Hematopoietic multipotent progenitor cell treated with erythropoietin and hydrocortisone succinate and interleukin-3 and kit ligand, for 15 days (in vitro differentiated cells): ENCODE measurements around the gene EHD4.

Source experiments
- DNase-seq: peaks from one replicate; pipeline ENCODE4 v3.0.0-alpha.2; 2015; ENCODE audit warnings: low spot score

EHD4 gene

GRCh38 chr15:41936649-41937567, 35.4 kb downstream of the EHD4 start:
- no peak for DNase-seq

GRCh38 chr15:41936155-41936554, 36.2 kb downstream of the EHD4 start:
- DNase-seq, result no peak

DNA sequence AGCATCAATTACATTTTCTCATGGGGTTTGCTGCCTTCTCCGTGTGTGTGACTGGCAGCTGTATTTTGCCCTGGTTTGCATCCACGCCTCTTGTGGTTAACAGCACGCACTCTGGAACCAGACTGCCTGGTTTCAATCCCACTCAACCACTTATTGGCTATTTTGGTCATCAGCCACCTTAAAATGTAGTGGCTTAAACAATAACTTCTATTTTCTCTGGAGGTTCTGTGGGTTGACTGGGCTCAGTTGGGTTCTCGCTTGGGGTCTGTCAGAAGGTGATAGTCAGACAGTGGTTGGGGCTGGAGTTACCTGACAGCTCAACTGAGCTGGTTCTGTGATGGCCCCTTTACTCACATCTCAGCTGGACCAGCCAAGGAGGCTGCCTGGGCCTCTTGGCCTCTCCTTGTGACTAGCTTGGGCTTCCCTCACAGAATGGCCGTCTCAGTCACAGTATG, 36.8 kb downstream of the EHD4 start:
- no peak for DNase-seq

GRCh38 chr15:41934843-41935242, 37.5 kb downstream of the EHD4 start:
- DNase-seq, result no peak

DNA sequence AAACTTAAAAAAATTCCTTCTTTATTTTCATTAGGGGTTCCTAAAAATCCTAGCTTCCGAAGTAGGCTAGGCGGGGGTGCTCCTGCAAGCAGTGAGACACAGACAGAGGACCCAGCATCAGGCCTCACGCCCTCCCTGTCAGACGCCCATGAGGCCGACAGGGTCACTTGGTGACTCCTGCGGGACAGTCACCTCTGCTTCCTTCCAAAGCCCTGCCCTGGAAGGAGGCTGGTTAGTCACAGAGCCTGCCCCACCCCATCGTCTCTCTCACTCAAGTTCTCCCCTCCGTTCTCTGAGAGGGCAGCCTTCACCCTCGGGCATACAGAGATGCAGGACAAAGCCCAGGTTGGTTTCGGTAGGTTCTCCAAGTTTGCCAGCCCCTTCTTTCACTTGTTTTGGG, 38.6 kb downstream of the EHD4 start:
- DNase-seq, result no peak

GRCh38 chr15:41933326-41933725, 39.0 kb downstream of the EHD4 start:
- DNase-seq, result no peak

GRCh38 chr15:41932511-41933289, 39.7 kb downstream of the EHD4 start:
- no peak for DNase-seq

DNA sequence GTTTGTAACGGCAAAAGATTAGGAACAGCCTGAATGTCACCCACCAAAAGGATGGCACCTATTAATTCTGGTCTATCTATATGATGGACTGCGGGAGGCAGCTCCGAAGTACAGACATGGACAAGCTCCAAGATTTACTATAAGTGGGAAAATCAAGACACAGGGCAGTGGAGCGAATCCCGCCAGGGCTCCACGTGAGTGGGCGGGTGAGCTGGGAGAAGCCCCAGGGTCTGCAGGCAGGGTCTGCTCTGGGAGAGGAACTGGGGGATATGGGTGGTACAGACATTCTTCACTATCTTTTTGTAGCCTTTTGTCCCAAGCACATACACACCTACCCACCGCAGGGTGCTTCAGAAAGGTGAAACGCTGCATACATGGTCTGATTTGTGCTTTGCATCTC, 40.3 kb downstream of the EHD4 start:
- no peak for DNase-seq

- DNase-seq, result no peak
Measured at GRCh38 chr15:41930867-41931222, 41.5 kb downstream of the EHD4 start.

GRCh38 chr15:41930221-41930866, 42.0 kb downstream of the EHD4 start:
- DNase-seq, result no peak

DNA sequence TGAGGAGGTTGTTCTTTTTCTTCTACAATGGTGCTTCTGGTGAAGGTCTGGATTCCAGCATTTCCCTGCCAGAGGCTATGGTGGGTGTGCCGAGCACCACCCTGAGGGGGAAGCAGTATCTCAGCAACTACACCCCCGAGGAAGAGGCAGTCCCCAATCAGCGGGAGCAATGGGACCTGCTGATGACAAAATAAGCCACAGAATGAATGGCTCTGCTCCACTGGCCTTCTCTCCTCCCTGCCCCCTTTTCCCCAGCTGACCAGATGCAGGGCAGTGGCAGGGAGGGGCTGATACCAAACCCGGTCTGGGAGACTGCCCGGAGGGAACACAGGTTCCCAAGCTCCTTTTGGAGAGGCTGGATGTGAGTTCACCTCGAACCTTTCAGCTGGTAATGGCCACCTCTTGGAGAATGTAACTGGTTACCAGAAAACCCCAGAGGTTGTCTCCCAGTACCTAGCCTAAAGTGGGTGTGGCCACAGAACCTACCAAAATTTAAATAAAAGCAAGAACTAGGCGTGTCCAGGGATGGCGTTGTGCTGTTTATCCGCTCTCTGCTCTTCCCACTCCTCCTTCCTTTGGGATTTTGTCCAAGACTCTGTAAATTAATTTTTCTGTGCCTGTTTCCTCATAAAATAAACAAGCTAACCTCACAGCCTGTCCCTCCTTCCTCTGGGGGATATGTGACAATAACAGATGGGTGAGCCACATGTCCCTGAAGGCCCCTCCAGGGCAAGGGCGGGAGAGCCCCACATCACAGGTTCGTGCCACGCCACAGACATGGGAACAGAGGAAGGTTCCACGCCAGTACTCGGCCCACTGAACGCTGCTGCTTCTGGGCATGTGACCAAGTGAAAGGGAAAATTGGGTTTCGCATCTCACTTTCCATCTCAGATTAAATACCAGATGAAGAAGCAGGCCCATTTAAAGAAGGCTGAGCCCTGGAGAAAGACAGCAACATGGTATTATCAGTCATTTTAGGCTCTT, 43.4 kb downstream of the EHD4 start:
- no peak for DNase-seq

DNA sequence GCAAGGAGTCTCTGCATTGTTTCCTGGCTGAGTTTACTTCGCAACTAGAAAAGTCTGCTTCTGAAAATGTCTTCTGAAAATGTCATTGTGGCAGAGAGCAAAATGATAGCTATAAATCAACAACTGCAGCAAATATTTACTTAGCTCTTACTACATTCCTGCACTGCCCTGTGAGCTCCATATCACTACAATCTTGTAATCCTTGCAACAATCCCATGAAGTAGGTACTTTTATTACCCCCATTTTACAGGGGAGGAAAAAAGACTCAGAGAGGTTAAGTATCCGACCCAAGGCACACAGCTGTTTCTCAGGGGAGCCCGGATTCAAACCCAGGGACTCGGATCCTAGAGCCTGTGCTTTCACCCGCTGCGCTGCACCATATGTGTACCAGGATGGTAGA, 44.3 kb downstream of the EHD4 start:
- DNase-seq, result no peak

DNA sequence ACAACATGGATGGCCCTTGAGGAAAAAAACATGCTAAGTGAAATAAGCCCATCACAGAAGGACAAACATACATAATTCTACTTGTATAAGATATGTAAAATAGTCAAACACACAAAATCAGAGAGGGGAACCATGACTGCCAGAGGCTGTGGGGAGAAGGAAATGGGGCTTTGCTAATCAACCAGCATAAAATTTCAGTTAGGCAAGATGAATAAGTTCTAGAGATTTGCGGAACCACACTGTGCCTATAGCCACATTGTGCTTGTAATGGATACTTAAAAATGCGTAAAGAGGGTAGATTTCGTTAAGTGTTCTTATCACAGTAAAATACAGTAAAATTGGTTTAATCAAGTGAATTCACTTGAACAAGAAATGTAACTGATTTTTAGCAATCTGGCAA, 44.8 kb downstream of the EHD4 start:
- DNase-seq, result no peak

DNA sequence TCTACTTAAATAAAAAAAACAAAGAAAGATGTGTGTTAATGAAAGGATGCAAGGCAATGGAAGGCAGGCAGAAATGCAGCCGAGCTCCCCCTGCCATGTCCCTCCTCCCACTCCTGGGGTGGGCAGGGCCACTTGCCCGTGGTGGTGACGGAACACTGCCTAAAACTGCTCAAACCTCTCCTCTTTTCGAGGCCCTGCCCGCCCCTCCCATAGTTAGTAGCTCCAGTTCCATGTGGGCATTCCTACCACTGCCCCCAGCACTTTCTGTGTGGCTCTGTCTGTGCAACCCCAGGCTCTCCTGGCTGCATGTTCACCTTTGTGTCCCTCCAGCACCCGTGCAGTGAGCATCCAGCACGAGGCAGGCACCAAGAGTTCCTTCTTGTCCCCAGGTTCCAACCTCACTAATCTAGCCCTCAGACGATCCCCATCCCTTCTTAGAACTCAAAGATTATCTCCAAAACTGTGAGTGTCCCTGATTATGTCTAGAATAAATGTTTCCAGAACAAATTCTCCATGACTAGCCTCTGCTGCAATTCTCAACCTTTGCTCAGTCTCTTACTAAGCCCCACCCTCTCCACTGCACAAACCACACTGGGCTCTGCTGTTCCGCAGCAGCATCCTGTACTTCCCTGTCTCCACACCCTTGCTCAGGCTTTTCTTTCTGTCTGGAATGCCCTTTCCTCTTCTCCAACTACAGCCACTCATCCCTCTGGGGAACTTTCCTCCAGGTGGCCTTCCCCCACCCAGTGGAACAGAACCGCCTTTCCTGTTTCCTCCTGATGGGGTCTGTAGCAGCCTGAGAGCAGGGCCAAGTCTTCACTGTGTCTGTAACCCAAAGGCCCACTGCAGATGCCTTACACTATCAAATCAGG, 45.9 kb downstream of the EHD4 start:
- DNase-seq, result no peak

- DNase-seq, result no peak
Measured at GRCh38 chr15:41925086-41925608, 47.2 kb downstream of the EHD4 start.

DNA sequence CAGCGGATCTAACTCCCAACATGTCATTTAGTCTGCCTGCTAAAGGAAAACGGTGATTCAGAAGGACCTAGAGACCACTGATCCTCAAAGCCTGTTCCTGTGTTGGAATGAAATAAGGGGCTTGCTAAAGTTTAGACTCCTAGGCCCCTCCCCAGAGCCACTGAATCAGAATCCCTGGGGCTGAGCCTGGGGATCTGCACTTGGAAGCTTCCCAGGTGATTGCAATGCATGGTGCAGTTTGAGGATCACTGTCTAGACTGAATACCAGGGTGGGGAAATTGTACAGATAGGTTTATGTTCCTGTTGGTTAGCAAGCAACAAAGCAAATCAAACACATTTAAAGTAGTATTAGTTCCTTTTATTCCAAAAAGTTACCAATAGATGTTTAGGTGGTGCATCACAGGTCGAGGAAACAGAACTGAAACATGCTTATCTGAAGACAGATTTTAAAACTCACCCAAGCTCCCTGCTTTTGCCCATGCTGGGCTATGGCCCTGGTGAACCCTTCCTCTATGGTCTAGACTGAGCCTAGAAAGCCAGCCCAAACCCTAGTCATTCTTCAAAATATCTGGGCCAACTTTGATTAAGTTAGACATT, 48.9 kb downstream of the EHD4 start:
- no peak for DNase-seq

DNA sequence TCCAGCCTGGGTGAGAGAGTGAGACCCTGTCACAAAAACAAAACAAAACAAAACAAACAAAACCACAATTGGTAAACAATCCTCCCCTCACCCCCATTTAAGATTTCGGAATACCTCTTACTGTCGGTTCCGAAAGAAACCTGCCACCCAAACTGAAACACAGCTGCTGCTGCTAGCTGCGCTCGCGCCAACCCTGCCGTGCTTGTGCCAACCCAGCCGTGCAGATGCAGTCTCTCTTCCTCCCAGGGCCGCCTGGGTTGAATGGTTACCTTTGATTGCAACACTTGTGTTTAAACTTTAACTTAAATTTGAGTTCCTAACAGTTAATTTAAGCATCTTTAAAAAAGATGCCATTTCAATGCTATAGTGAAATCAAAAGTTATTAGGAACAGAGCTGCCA, 50.0 kb downstream of the EHD4 start:
- no peak for DNase-seq

GRCh38 chr15:41921639-41922038, 50.7 kb downstream of the EHD4 start:
- DNase-seq, result no peak

GRCh38 chr15:41921167-41921566, 51.2 kb downstream of the EHD4 start:
- DNase-seq, result no peak
